GM12892 (cell line): ENCODE results near the gene UBE2F.

ENCODE experiments used
- POLR2AphosphoS5 ChIP-seq: IDR thresholded peaks from 2 replicates; pipeline ENCODE4 v1.6.1; 2011; ENCODE audit warnings: low read depth, low read length, control low read depth
- TAF1 ChIP-seq: IDR thresholded peaks from 2 replicates; pipeline ENCODE4 v1.6.1; 2011; ENCODE audit warnings: low read depth, mild to moderate bottlenecking, control low read depth, low read length, borderline replicate concordance

DNA sequence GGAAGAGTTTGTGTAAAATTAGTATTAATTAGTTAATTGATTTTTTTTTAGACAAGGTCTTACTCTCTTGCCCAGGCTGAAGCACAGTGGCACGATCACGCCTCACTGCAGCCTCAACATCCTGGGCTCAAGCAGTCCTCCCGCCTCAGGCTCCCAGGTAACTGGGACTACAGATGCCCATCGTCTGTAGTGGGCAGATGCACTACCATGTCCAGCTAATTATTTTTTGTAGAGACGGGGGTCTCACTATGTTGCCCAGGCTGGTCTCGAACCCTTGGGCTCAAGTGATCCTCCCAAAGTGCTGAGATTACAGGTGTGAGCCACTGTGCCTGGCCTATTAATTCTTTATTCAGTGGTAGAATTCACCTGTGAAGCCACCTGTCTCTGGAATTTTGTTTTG, 41.1 kb downstream of the UBE2F start:
- TF ChIP-seq POLR2AphosphoS5 (no peak), TAF1 (no peak)
